Esophagus muscularis mucosa (tissue), 3 donors: ENCODE measurements around the gene FATE1.

Experiments
- POLR2A ChIP-seq: fragments of 450-650 bp; IDR thresholded peaks from one replicate; pipeline ENCODE4 v1.6.1; 2017; ENCODE audit warnings: antibody characterized with exemption, moderate library complexity, mild to moderate bottlenecking, low read depth
- POLR2AphosphoS5 ChIP-seq, 2 donors: sonication (generic); formaldehyde crosslinking; IDR thresholded peaks; one replicate each; pipeline ENCODE4 v1.6.1; 2017; ENCODE audit warnings: antibody characterized with exemption in 2 of 2
- TF ChIP-seq, protein P1 (sequence below), 3 experiments: fragments of 200-600 bp in 2 of 3; fragments of 450-650 bp in 1 of 3; sonication (generic) in 2 of 3; IDR thresholded peaks; one replicate each; pipeline ENCODE4 v1.5.1; 2017 to 2019; ENCODE audit warnings: antibody characterized with exemption in 3 of 3, mild to moderate bottlenecking in 2 of 3, moderate library complexity in 1 of 3

DNA sequence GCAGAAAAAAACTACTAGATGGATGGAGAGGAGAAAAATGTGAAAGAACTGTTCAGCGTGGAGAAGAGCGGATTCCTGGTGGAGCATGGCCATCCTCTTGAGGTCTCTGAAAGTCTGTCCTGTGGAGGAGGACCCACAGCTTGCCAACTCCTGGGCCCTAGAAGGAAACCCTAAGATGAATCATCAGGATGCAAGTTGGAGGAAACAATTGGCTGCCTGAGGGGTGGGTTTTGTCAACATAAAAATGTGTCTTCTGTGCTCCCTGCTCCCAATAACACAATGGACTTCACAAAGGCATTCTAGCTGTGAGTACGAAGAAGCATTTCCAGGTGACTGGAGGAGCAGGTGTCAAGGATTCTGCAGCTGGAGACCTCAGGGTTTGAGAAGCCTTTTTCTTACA lies 55.9 kb downstream of the FATE1 start:
- TF ChIP-seq, protein P1, sequence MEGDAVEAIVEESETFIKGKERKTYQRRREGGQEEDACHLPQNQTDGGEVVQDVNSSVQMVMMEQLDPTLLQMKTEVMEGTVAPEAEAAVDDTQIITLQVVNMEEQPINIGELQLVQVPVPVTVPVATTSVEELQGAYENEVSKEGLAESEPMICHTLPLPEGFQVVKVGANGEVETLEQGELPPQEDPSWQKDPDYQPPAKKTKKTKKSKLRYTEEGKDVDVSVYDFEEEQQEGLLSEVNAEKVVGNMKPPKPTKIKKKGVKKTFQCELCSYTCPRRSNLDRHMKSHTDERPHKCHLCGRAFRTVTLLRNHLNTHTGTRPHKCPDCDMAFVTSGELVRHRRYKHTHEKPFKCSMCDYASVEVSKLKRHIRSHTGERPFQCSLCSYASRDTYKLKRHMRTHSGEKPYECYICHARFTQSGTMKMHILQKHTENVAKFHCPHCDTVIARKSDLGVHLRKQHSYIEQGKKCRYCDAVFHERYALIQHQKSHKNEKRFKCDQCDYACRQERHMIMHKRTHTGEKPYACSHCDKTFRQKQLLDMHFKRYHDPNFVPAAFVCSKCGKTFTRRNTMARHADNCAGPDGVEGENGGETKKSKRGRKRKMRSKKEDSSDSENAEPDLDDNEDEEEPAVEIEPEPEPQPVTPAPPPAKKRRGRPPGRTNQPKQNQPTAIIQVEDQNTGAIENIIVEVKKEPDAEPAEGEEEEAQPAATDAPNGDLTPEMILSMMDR (IDR thresholded peaks at IDR 0.05), result no peak
- TF ChIP-seq POLR2A, result no peak
- no peak for TF ChIP-seq POLR2AphosphoS5 (IDR thresholded peaks at IDR 0.05)
